ENCODE results near the gene EP400. TPM values are rescaled to one million over a fixed set of nuclear protein-coding genes. Genes with fewer than 3 reads are reported as not detected.

Gene EP400
- total and polyA plus RNA-seq, 9 of the 15 experiments (the other 6 are each of a cell fraction or from before 2014, with no cell fraction given), result 4.5 to 58.0 (median 7.0) TPM

- CTCF ChIA-PET (ENCODE audit: low intra/inter-chr PET ratio), result no interaction called here
- Histone ChIP-seq H2AFZ (ENCODE audit: low read depth, low read length) (no peak overlapping the region), H3K9me1 (ENCODE audit: control insufficient read depth, insufficient read depth, low read length) (no peaks in the 10 kb centered on the region), H3K27ac (ENCODE audit: extremely low read depth, low read depth, low read length) (no peak overlapping the region), H3K9ac (ENCODE audit: insufficient read depth in 1 of 2, low read depth in 2 of 2, low read length in 2 of 2) (no peak overlapping the region), H4K20me1 (replicated peaks; ENCODE audit: control insufficient read depth, insufficient read depth, low read length) (peaks cover 4% of the 10 kb centered on the region; the same call in 1 of the 2 replicates), H3K79me2 (ENCODE audit: control insufficient read depth, insufficient read depth, low read length) (no peaks in the 10 kb centered on the region), H3K4me1 (replicated peaks in 1 of 2; ENCODE audit: control insufficient read depth in 2 of 2, insufficient read depth in 2 of 2, low read length in 2 of 2) (no peaks in the 10 kb centered on the region), H3K4me2 (ENCODE audit: insufficient read depth, low read length) (no peak overlapping the region), H3K9me3 (replicated peaks; ENCODE audit: control insufficient read depth, insufficient read depth, low read depth, low read length) (no peaks in the 10 kb centered on the region), H3K27me3 (ENCODE audit: control insufficient read depth in 2 of 2, insufficient read depth in 2 of 2, low read length in 2 of 2) (no peaks in the 10 kb centered on the region), H3K4me3 (no peak overlapping the region), H3K36me3 (ENCODE audit: control insufficient read depth, insufficient read depth, low read length) (peaks cover 88% of the 10 kb centered on the region)
- TF ChIP-seq THAP7 (CRISPR knock-in tag; IDR thresholded peaks at IDR 0.05), result no peak
- TF ChIP-seq GTF2B (IDR thresholded peaks at IDR 0.05; ENCODE audit: extremely low read depth, insufficient read length), result no peak
- TF ChIP-seq PRMT5 (CRISPR knock-in tag; IDR thresholded peaks at IDR 0.05), result no peak
- TF ChIP-seq ARID3A (IDR thresholded peaks at IDR 0.05; ENCODE audit: borderline replicate concordance, low read depth, low read length), result no peak
- no peak for TF ChIP-seq HDAC3 (IDR thresholded peaks at IDR 0.05; ENCODE audit: borderline replicate concordance, partially characterized antibody)
- no peak for TF ChIP-seq PCBP2 (IDR thresholded peaks at IDR 0.05; ENCODE audit: low read depth, low read length, poor library complexity, severe bottlenecking)
- no peak for TF ChIP-seq ATF1 (CRISPR knock-in tag; IDR thresholded peaks at IDR 0.05)
- no peak for TF ChIP-seq ATF1 (tag; IDR thresholded peaks at IDR 0.05)
- TF ChIP-seq NFXL1 (CRISPR knock-in tag; IDR thresholded peaks at IDR 0.05), result no peak
- TF ChIP-seq FOSL1 (tag; conservative IDR thresholded peaks at IDR 0.05), result no peak
- TF ChIP-seq RAD21 (CRISPR knock-in tag; conservative IDR thresholded peaks at IDR 0.05 in 1 of 2, IDR thresholded peaks at IDR 0.05 in 1 of 2), result no peak
- no peak for TF ChIP-seq MIER1 (IDR thresholded peaks at IDR 0.05; ENCODE audit: low read depth)
- TF ChIP-seq RBM34 (IDR thresholded peaks at IDR 0.05; ENCODE audit: borderline replicate concordance, insufficient read depth, low read length), result no peak
- TF ChIP-seq TRIM28 (IDR thresholded peaks at IDR 0.05), result no peak
- intact Hi-C loops (cut with micrococcal nuclease) (no loop called here), in situ Hi-C loops (cut with MboI) (no loop called here)
- 88% methylated on average over 7 of the region's 7 CpGs for WGBS (ENCODE audit: insufficient coverage, low coverage, missing lambda C conversion rate)
- no peak for FAIRE-seq
- ATAC-seq, result no peak
- no TSS peak for BruUV-seq (replicated peaks)
- DNase-seq (ENCODE audit: extremely low read depth in 1 of 4, low spot score in 3 of 4), result no peak
- POLR2A ChIA-PET, result no interaction called here
Measured at GRCh38 chr12:132061197-132061596, 111.5 kb downstream of the EP400 start.
